Upper lobe of left lung (tissue), 4 donors: ENCODE measurements around the gene ATP13A2.

ENCODE experiments used
- CTCF ChIP-seq, 6 experiments: fragments of 450-650 bp in 4 of 6; fragments of 200-600 bp in 2 of 6; sonication (generic) in 2 of 6; IDR thresholded peaks; one replicate each; pipeline ENCODE4 v1.5.1; 2016 to 2019; ENCODE audit warnings: antibody characterized with exemption in 6 of 6
- POLR2A ChIP-seq, 4 donors: fragments of 450-650 bp; IDR thresholded peaks; one replicate each; pipeline ENCODE4 v1.5.1; 2016 to 2017; ENCODE audit warnings: antibody characterized with exemption in 4 of 4, mild to moderate bottlenecking in 2 of 4
- POLR2AphosphoS5 ChIP-seq, 2 donors: sonication (generic); formaldehyde crosslinking; IDR thresholded peaks; one replicate each; pipeline ENCODE4 v1.5.1; 2017; ENCODE audit warnings: antibody characterized with exemption in 2 of 2

DNA sequence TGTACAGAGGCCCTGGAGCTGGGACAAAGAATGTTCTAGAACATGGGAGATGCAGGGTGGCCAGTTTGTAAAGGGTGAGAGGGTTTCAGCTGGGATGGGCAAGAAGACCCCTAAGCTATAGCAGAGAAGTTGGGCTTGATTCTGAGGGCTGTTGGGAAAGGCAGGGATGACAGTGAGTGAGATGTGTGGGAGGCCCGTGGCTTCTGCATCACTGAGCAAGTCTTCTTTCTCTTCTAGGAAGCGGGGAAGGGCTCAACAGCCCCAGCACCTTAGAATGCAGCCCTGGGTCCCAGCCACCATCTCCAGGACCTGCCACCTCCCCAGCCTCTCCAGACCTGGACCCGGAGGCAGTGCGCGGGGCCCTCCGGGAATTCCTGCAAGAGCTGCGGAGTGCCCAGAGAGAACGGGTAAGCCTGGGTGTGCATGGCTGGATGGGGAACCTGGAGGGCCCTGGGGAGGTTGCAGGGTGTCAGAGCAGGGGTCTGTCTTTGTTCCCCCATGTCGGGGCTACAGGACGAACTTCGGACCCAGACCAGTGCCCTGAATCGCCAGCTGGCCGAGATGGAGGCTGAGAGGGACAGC lies 46.2 kb downstream of the ATP13A2 start:
- TF ChIP-seq POLR2A (IDR thresholded peaks at IDR 0.05) (no peak), CTCF (IDR thresholded peaks at IDR 0.05) (no peak), POLR2AphosphoS5 (IDR thresholded peaks at IDR 0.05) (no peak)
